Measurements from ENCODE around the gene FLT4.

The FLT4 gene

GRCh38 chr5:180603076-180603594 lies 46.3 kb downstream of the FLT4 start:
- DNase-seq, result no peak

GRCh38 chr5:180602481-180603075 lies 46.8 kb downstream of the FLT4 start:
- no peak for DNase-seq

DNA sequence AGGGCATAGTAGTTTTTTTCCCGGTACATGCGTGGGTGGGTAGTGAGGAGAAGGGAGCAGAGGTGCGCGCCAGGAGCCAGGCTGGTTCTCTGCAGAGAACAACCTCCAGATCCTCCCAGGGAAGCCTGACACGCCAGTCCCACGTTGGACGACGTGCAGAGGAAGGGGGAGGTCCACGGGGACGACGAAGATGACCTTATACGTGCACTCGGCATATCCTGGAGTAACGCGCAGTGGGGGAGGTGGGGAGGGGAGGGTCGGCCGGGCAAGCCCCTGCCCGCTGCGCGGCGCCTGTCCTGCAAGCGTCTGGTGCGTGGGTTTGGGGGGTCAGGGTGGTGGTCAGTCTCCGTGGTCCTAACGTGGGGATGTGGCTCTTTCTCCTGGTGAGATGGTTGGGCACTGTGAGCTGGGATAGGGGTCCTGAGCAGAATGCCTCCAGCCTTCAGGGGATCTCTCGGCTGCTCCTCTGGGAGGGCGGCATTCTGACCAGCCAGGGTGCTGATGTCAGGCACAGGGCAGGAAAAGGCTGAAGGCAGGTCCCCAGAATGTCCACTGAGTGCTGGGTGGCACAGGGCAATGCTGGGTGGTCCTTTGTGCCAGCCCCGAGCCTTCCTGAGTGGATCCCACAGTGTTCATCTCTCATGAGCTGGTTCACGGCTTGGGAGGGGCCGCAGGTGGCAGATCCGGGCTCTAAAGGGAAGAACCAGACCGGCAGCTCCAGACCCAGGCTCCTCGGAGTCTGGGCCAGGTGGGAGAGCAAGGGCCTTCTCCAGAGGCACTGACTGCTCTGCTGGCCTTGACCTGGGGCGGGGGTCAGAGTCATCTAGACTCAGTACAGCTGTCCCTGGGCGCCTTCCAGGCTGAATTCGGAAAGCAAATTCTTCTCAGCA lies 47.6 kb downstream of the FLT4 start:
- no peak for DNase-seq

DNA sequence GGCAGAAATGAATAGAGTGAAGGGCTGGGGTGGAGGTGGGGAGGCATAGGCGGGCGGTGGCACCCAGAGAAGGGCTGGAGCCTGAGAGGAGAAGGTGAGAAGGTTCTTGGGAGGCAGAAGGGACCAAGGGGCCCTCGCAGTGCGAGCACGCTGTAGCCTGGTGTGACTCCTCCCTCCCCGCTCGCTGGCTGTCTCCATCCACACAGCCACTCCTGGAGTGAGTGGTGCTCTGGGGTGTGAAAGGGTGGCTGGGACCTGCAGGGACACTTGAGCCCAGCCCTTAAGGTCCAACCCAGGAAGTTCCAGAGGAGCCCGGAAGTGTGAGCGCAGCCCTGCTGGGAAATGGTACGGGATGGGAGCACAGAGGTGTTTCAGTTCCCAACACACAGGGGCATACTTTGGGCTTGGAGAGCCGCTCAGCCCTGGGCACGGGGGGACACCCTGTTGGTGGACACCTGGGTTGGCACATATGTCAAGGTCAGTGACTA lies 48.8 kb downstream of the FLT4 start:
- DNase-seq, result no peak

- no peak for DNase-seq
Observed at GRCh38 chr5:180599981-180600553, 49.3 kb downstream of the FLT4 start.

GRCh38 chr5:180599590-180599914 lies 49.8 kb downstream of the FLT4 start:
- DNase-seq, result no peak

- DNase-seq, result no peak
Observed at GRCh38 chr5:180598797-180599589, 50.4 kb downstream of the FLT4 start.

- DNase-seq, result no peak
Observed at GRCh38 chr5:180598316-180598701, 51.1 kb downstream of the FLT4 start.

DNA sequence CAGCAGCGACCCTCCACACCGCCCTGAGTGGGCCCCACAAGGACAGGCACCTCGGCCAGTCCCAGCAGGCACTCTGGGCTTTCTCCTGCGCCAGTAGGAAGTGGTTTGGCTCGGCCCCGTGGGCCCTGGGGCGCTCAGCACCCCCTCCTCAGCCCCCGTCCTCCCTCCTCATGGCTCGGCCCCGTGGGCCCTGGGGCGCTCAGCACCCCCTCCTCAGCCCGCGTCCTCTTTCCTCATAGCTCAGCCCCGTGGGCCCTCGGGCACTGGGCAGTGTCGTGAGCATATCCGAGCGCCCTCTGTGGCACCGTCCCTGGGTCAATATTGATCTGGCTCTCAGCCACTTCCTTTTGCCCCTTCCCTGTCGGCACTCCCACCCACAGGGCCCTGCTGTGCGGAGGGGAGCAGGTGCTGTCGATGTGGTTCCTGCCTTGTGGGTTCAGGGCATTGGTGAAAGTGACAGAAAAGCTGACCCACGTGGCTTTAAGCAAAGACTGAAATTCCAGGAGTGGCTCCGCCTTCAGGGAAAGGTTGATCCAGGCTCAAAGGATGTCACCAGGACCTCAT lies 52.6 kb downstream of the FLT4 start:
- DNase-seq, result no peak

GRCh38 chr5:180596115-180596667 lies 53.2 kb downstream of the FLT4 start:
- no peak for DNase-seq

DNA sequence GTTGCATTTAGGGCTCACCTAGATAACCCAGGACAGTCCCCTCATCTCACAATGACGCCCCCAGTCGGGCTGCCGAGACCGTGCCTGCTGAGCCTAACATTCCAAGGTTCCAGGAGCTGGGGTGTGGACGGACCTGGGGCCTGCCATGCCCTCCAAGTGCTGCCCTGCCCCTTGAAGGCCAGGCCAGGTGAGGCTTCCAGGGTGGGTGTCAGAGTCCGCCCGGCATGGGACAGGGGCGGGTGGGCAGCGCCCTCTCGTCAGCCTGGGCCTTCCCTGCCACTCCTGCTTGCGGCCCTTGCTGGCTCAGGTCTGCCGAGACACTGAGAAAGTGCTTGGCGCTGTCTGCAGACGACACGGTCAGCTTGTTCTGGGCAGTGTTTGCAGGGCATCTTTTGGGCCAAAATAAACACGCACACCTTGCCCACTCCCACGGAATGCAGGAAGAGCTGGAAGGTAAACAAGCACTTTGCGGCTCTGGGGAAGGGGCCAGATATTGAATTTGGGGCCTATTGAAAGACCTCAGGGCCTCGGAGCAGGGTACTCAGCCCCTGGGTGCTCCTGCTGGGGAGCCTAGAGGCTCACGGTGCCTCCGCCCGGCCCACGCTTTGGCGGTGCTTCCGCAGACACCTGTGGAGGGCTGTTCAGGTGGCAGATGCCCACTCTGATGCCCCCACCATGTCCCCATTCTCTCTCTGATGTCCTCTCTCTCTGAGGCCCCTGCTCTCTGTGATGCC lies 53.9 kb downstream of the FLT4 start:
- no peak for DNase-seq

DNA sequence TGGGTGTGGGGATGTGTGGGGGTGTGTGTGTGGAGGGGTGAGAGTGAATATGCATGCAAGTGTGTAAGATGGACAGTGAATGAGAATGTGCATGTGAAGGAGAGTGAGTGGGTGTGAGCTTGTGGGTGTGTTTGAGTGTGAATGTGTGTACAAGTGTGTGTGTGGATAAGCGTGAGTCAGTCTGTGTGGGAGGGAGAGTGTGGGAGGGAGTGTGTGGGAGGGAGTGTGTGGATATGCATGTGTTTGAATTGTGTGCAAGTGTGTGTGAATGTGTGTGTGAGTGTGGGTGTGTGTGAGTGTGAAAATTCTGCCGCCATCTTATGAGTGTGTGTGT lies 54.4 kb downstream of the FLT4 start:
- peak in 1 of 2 experiments; percentile 15 for DNase-seq

- no peak for DNase-seq
Observed at GRCh38 chr5:180594311-180595045, 54.9 kb downstream of the FLT4 start.

DNA sequence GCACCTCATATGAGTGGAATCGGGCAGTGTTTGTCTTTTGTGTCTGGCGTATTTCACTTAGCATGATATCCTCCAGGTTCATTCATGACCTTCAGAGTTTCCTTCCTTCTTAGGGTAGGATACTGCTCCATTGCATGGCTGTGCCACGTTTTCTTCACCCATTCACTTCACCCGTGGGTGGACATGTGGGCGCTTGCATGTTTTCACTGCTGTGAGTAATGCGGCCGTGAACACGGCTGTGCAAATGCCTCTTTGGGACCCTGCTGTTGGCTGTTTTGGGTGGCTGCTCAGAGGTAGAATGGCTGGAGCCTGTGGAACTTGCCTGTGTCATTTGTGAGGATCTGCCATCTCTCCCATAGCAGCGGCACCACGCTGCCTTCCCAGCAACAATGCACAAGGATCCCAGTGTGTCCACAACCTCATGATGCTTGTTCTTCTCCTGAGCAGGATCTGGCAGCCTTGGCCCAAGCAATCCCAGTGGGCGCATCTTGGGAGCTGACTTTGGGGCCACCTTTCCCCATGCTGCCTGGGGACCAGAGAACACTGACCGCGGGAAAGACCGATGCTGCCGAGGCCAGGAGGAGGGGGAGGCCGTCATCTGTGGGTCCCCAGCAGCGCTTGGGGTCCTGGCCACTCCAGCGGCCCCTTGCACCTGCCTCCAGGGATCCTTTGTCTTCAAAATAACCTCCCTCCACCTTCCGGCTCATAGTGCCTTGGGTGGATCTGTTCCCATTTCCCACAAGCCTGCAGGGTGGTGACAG lies 55.8 kb downstream of the FLT4 start:
- no peak for DNase-seq

GRCh38 chr5:180592176-180592575 lies 57.2 kb downstream of the FLT4 start:
- DNase-seq, result no peak

DNA sequence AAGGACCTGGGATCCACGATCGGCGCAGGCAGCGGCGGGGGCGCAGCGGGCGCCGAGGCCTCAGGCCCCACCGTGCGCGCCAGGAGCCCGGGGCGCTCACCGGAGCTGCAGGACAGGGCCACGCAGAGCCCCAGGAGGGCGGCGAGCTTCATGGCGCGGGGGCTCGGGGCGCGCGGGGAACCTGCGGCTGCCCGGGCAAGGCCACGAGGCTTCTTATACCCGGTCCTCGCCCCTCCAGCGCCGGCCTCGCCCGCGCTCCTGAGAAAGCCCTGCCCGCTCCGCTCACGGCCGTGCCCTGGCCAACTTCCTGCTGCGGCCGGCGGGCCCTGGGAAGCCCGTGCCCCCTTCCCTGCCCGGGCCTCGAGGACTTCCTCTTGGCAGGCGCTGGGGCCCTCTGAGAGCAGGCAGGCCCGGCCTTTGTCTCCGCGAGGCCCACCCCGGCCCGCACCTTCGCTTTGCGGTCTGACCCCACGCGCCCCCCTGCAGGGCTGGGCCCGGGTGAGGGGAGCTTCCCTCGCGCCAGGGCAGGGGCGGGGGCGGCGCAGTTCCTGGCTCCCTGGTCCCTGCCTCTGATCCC lies 58.0 kb downstream of the FLT4 start, which contains the start of gene SCGB3A1:
Gene SCGB3A1 (minus strand): TSS at position 189 of the 577 bp plus-strand sequence. CDS start 37 bp downstream, at position 152.
- no peak for DNase-seq

GRCh38 chr5:180590543-180591310 lies 58.7 kb downstream of the FLT4 start:
- DNase-seq, result no peak

- DNase-seq, result no peak
Observed at GRCh38 chr5:180589771-180590542, 59.4 kb downstream of the FLT4 start.
